NCI-H2196 treated with DMSO at 0.1 percent for 48 hours (cell line): ENCODE results near the gene OXT.
A peak's percentile ranks its signal among the peaks of the same experiment; 100 is the strongest.
"Not testable (repeated sequence)": the region's sequence is repeated elsewhere in the genome, so short reads cannot be mapped to it uniquely, and the experiment has no call there.

Experiments
- DNase-seq: peaks from one replicate; lab custom pipeline; 2025; ENCODE audit not compliant: unreplicated experiment; lab: John Stamatoyannopoulos, UW

OXT gene

DNA sequence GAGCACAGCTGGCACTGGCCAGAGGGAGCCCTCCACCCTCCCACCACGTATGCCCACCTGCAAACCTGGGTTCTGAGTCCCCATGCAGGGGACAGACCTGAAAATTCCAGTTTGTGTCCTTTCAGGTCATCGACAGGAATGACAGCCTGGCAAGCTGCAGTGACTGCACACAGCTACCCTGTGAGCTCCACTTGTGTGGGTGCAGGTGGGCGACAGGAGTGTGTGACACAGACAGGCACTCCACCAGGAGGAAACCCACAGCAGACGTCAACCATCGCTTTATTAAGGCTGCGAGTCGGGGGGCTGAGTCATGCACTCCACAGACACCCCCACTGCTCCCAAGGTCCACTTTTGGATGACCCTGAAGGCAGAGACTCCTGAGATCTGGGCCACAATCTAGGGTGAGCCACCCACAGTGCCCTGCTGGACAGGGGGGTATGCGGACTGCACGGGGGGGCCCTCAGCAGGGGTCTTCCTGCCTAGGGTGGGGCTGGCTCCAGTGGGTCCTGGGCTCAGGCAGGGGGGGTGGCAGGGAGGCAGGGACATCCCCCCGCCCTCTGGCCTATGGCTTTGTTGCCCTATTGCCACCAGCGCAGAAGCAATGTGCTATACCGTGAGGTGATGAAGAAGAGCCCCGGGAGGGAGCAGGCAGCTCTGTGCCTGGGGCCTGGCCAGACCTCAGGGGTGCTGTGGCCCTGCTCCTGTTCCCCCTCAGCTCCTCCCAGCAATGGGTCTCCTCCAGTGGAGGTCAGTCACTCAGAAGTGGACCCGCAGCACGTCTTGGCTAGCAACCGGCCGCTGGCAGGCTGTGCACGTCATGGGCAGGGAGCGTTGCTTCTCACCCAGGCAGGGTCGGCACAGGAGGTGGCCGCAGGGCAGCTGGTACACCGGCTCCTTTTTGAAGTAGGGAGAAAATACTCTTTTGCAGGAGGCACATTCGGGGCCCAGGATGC is 38.2 kb downstream of the OXT start:
- DNase-seq: no peak

DNA sequence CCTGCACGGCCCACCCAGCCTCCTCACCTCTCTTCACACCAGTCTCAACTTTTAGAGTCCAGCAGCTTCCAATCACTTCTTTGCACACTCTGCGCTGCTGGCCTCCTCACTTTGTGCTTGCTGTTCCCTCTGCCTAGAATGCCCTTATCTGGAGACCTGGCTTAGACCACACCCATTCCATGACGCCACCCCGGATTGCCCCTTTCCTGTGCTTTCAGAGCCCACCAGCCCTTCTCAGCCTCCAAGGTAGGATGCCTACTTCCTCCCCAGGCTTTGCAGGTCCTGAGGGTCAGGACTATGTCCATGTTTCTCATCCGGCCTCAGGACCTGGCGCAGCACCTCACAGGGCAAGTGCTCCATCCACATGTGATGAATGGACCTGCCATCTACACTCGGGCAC is 40.1 kb downstream of the OXT start:
- no peak for DNase-seq

DNA sequence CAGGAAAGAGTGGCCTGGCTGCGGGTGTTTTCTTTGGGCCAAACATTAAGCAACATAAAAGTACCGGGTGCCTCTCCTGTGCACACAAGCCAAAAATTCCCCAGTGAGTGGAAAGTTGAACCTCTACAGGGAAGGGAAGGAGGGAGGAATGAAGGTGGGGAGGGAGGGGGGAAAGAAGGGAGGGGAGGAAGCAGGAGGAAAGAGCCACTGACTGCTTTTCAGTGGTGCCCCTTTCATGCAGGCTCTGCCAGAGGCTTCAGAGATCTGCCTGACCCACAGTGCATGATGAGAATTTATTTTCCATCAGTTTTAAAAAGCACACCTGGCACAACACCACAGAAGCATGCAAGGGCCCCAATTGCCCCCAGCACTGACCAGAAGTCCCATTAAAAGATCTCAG is 40.6 kb downstream of the OXT start:
- no peak for DNase-seq

DNA sequence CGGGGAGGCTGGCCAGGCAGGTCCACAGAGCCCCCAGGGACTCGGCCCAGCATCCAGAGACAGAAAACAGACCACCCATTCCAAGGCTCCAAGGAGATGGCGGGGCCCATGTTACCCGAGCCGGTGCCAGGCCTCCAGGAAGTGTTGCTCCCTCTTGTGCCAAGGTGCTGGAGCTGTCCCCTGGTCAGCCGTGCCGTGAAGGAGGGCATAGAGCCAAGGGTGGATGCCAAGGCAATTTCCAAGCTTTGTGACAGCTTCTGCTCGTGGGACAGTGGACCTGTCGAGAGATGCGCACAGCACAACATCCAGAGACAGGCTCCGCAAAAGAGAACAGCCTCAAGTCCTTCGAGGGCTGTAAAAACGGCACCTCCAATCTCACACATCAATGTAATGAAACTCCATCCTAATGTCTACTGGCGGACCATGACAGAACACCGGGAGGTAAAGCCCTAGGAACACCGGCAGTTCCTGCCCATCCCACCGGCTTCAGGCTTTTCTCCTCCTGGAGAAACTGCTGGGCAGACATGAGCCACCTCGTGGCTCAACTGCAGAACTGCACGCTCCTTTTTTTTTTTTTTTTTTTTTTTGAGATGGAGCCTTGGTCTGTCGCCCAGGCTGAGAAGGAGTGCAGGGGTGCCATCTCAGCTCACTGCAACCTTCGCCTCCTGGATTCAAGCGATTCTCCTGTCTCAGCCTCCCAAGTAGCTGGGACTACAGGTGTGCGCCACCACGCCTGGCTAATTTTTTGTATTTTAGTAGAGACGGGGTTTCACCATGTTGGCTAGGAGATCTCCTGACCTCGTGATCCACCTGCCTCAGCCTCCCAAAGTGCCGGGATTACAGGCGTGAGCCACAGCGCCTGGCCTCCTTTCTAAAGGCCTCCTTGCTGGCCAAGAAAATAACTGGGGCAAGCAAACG is 44.0 kb downstream of the OXT start:
- peak; percentile 26 for DNase-seq

DNA sequence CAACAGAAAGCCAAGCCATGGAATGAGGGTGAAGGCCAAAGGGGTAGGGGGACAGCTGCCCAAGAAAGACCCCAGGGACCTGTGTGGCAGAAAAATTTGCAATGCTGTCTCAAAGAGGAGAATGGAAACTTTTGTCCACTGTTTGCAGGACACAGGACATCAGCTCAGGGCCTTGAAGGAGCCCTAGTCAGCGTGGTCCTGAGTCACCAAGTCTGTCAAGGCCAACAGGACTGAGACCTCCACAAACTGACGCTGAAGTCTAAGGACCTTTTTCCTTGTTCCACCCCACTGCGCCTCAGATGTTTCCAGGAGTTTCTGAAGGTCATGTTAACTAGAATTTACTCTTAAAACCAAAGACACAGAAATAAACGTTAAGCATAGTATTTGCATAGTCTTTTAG is 44.9 kb downstream of the OXT start:
- no peak for DNase-seq

DNA sequence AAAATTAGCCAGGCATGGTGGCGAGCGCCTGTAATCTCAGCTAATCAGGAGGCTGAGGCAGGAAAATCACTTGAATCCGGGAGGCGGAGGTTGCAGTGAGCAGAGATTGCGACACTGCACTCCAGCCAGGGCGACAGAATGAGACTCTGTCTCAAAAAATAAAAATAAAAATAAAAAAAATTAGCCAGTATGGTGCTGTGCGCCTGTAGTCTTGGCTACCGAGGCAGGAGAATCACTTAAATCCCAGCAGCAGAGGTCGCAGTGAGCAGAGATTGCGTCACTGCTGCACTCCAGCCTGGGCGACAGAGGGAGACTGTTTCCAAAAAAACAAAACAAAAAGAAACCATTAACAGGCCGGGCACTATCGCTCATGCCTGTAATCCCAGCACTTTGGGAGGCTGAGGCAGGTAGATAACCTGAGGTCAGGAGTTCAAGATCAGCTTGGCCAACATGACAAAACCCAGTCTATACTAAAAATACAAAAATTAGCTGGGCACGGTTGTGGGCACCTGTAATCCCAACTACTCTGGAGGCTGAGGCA is 46.5 kb downstream of the OXT start:
- DNase-seq: not testable (repeated sequence)

DNA sequence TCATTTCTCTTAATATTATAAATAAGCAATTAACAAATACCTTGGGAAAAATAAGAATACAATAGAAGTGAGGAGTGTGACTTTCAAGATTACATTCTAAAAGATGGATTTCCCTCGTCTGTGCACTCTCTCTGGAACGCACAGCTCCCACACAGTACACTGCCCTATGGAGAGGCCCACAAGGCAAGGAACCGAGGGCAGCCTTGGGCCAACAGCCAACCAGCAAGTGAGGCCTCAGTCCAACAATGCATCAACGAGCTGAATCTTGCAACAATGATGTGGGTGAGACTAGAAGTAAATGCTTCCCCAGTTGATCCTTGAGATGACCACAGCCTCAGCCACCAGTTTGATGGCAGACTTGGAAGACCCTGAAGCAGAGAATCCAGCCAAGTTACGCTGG is 47.6 kb downstream of the OXT start:
- DNase-seq: no peak

DNA sequence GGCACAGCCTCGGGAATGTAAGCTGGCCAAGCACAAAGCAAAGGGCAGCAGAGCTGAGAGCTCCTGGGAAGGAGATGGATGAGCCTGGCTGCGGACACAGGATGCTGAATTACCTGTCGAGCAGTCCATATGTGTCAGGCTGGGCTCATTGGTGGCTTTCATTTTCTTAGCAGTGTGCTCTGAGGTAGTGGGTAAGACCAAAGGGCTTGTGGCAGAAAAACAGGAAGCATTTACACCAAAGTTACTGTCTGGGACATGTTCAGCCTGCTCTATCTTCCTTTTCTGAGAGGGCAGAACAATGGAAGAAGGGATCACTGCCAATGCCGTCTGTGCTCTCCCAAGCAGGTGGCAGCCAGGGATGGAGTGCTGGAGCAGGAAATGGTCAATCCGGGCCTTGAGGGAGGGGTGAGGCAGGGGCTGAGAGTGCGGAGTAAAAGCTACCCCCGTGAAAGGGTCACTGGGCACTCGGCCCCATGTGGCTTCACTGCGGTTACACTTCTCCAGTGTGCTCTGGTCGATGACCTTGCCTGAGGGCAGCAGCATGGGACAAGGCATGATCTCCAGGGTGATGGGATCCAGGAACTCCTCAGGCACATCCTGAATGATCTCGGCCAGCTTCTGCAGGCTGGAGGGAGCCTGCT is 50.0 kb downstream of the OXT start:
- peak; percentile 36 for DNase-seq
